ENCODE measurements around the gene GPR82.

DNA sequence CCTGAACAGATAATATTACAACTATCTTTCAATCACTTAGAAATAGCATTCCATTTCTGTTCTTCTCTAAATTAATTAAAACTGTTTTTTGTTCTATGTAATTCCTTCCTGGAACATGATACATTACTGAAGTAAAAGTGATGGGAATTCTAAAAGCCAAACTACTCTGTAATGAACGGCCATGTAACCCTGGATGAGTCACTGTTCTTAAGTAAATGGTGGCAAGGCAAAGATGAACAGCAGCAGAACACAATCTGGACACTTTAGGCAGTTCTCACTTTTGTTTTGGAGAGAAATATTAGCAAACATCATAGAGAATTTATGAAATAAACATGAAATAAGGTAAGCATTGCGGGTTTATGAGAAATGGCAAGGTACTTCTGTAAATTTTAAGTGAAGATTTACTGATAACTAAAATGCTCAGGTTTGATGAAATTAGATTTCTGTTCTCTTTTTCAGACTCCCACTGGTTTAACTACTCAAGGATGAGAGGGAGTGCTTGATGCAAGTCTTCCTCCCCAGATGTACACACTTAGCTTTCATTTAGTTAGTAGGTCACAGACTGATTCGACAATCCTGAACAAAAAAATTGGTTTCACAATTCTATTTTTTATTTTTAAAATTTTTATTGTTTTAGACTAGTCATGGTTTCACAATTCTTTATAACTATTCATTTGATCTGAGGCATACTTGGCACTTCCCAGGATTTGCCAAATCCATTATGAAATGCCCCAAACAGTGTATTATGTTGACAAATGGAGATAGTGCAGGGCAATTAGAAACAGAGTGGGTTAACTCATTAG is 964 bp upstream of the GPR82 start:
- TF ChIP-seq, protein P1, sequence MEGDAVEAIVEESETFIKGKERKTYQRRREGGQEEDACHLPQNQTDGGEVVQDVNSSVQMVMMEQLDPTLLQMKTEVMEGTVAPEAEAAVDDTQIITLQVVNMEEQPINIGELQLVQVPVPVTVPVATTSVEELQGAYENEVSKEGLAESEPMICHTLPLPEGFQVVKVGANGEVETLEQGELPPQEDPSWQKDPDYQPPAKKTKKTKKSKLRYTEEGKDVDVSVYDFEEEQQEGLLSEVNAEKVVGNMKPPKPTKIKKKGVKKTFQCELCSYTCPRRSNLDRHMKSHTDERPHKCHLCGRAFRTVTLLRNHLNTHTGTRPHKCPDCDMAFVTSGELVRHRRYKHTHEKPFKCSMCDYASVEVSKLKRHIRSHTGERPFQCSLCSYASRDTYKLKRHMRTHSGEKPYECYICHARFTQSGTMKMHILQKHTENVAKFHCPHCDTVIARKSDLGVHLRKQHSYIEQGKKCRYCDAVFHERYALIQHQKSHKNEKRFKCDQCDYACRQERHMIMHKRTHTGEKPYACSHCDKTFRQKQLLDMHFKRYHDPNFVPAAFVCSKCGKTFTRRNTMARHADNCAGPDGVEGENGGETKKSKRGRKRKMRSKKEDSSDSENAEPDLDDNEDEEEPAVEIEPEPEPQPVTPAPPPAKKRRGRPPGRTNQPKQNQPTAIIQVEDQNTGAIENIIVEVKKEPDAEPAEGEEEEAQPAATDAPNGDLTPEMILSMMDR (IDR thresholded peaks at IDR 0.05 in 2 of 3, conservative IDR thresholded peaks at IDR 0.05 in 1 of 3; ENCODE audit: borderline replicate concordance in 1 of 3, insufficient read depth in 1 of 3, low read depth in 2 of 3, low read length in 2 of 3): no peak
- TF ChIP-seq, protein P2, sequence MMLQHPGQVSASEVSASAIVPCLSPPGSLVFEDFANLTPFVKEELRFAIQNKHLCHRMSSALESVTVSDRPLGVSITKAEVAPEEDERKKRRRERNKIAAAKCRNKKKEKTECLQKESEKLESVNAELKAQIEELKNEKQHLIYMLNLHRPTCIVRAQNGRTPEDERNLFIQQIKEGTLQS (IDR thresholded peaks at IDR 0.05): no peak
- TF ChIP-seq POLR2A (IDR thresholded peaks at IDR 0.05; ENCODE audit: borderline replicate concordance, extremely low read depth, insufficient read depth, insufficient read length) (no peak), POLR2AphosphoS5 (IDR thresholded peaks at IDR 0.05; ENCODE audit: low read depth, low read length) (no peak), SIN3A (IDR thresholded peaks at IDR 0.05; ENCODE audit: low read depth) (no peak), YY1 (IDR thresholded peaks at IDR 0.05; ENCODE audit: extremely low read depth, insufficient replicate concordance, low read depth, low read length) (no peak), EGR1 (IDR thresholded peaks at IDR 0.05; ENCODE audit: low read depth) (no peak), FOSL1 (IDR thresholded peaks at IDR 0.05; ENCODE audit: low read depth) (no peak), CEBPB (IDR thresholded peaks at IDR 0.05; ENCODE audit: low read depth) (no peak), SP1 (IDR thresholded peaks at IDR 0.05; ENCODE audit: low read depth) (no peak), ZNF274 (IDR thresholded peaks at IDR 0.05; ENCODE audit: low read depth, low read length) (no peak), EZH2 (IDR thresholded peaks at IDR 0.05) (no peak)
- TF ChIP-seq, protein P3, sequence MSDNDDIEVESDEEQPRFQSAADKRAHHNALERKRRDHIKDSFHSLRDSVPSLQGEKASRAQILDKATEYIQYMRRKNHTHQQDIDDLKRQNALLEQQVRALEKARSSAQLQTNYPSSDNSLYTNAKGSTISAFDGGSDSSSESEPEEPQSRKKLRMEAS (IDR thresholded peaks at IDR 0.05): no peak
- TF ChIP-seq, protein P4, sequence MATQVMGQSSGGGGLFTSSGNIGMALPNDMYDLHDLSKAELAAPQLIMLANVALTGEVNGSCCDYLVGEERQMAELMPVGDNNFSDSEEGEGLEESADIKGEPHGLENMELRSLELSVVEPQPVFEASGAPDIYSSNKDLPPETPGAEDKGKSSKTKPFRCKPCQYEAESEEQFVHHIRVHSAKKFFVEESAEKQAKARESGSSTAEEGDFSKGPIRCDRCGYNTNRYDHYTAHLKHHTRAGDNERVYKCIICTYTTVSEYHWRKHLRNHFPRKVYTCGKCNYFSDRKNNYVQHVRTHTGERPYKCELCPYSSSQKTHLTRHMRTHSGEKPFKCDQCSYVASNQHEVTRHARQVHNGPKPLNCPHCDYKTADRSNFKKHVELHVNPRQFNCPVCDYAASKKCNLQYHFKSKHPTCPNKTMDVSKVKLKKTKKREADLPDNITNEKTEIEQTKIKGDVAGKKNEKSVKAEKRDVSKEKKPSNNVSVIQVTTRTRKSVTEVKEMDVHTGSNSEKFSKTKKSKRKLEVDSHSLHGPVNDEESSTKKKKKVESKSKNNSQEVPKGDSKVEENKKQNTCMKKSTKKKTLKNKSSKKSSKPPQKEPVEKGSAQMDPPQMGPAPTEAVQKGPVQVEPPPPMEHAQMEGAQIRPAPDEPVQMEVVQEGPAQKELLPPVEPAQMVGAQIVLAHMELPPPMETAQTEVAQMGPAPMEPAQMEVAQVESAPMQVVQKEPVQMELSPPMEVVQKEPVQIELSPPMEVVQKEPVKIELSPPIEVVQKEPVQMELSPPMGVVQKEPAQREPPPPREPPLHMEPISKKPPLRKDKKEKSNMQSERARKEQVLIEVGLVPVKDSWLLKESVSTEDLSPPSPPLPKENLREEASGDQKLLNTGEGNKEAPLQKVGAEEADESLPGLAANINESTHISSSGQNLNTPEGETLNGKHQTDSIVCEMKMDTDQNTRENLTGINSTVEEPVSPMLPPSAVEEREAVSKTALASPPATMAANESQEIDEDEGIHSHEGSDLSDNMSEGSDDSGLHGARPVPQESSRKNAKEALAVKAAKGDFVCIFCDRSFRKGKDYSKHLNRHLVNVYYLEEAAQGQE (IDR thresholded peaks at IDR 0.05; ENCODE audit: low read depth): no peak
